Muscle layer of duodenum (tissue), 2 donors: Measurements from ENCODE around the gene HOXD4.

Source experiments
- H3K27ac ChIP-seq: one replicate; pipeline ENCODE4 v1.7.0; 2013; ENCODE audit warnings: mild to moderate bottlenecking, low read length
- H3K27me3 ChIP-seq: one replicate; pipeline ENCODE4 v1.7.0; 2013; ENCODE audit warnings: low read depth, mild to moderate bottlenecking, control low read depth, low read length
- H3K36me3 ChIP-seq, 2 donors: one replicate each; pipeline ENCODE4 v1.7.0; 2013; ENCODE audit warnings: low read length in 2 of 2, control low read depth in 1 of 2, mild to moderate bottlenecking in 1 of 2; ENCODE audit not compliant: insufficient read depth in 2 of 2, control insufficient read depth in 1 of 2
- H3K4me1 ChIP-seq, 2 donors: one replicate each; pipeline ENCODE4 v1.7.0; 2013; ENCODE audit warnings: low read length in 2 of 2, mild to moderate bottlenecking in 2 of 2, control low read depth in 1 of 2, moderate library complexity in 1 of 2; ENCODE audit not compliant: insufficient read depth in 2 of 2, control insufficient read depth in 1 of 2
- H3K4me3 ChIP-seq, 2 donors: one replicate each; pipeline ENCODE4 v1.7.0; 2013; ENCODE audit warnings: low read length in 2 of 2, low read depth in 1 of 2, mild to moderate bottlenecking in 1 of 2
- H3K9me3 ChIP-seq, 2 donors: one replicate each; pipeline ENCODE4 v1.7.0; 2013; ENCODE audit warnings: low read length in 2 of 2, control low read depth in 1 of 2, mild to moderate bottlenecking in 1 of 2; ENCODE audit not compliant: control insufficient read depth in 1 of 2
- donor health status: healthy.

HOXD4 gene

DNA sequence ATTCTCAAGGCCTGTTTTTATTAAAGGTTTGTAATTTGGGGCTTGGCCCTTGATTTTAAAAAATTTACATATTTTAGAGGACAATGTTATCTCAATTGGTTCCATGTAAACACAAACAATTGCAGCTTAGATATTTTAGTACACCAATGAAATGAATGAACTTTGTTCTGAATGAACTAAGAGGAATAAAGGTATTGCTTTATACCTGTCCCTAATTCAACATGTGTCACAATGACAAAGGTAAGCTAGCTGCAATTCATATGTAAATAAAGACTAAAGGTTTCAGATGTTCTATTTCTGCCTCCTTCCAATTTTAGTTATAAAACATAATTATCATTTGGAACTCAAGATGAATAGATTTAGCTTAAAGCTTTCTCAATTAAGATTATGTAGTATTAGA lies 48.6 kb downstream of the HOXD4 start:
- peaks cover 0 to 9% of the 10 kb centered on the region in 2 donors for H3K9me3 ChIP-seq
- H3K4me1 ChIP-seq, result no peaks in the 10 kb centered on the region
- H3K4me3 ChIP-seq, result no peak overlapping the region
- no peaks in the 10 kb centered on the region for H3K36me3 ChIP-seq
- no peaks in the 10 kb centered on the region for H3K27me3 ChIP-seq
- no peak overlapping the region for H3K27ac ChIP-seq

- Histone ChIP-seq H3K27ac (no peak overlapping the region), H3K4me1 (no peaks in the 10 kb centered on the region), H3K36me3 (no peaks in the 10 kb centered on the region), H3K9me3 (peaks cover 0 to 12% of the 10 kb centered on the region in 2 donors), H3K27me3 (no peaks in the 10 kb centered on the region), H3K4me3 (no peak overlapping the region)
These were observed 49.6 kb downstream of the HOXD4 start for GRCh38 chr2:176200971-176201370.

- no peaks in the 10 kb centered on the region for H3K27me3 ChIP-seq
These were observed 51.1 kb downstream of the HOXD4 start for GRCh38 chr2:176202491-176202890.

More at GRCh38 chr2:176202491-176202890, 51.1 kb downstream of the HOXD4 start:
- H3K36me3 ChIP-seq, result no peaks in the 10 kb centered on the region
- H3K4me3 ChIP-seq, result no peak overlapping the region
- H3K27ac ChIP-seq, result no peak overlapping the region
- no peaks in the 10 kb centered on the region for H3K4me1 ChIP-seq
- peaks cover 0 to 12% of the 10 kb centered on the region in 2 donors for H3K9me3 ChIP-seq
